ENCODE data around the gene TBX4.

- TF ChIP-seq CTCF (IDR thresholded peaks at IDR 0.05) (no peak), EZH2 (IDR thresholded peaks at IDR 0.05) (no peak), EZH2phosphoT487 (IDR thresholded peaks at IDR 0.05) (no peak)
These were observed 12.6 kb downstream of the TBX4 start for GRCh38 chr17:61464843-61465180.
